H9 (cell line): ENCODE results near the gene SIPA1L3. TPM values are rescaled to one million over a fixed set of nuclear protein-coding genes. Genes with fewer than 3 reads are reported as not detected.

Experiments used
- DNase-seq: peaks from one replicate; pipeline ENCODE4 v3.0.0-alpha.2; 2017
- H2AFZ ChIP-seq: one replicate; pipeline ENCODE4 v1.6.1; 2013; ENCODE audit warnings: mild to moderate bottlenecking, low read length, control low read depth, moderate library complexity
- H2AK5ac ChIP-seq: 2 replicates; pipeline ENCODE4 v1.6.1; 2013; ENCODE audit warnings: low read length, control low read depth, mixed read lengths; ENCODE audit not compliant: insufficient read length
- H2BK120ac ChIP-seq: one replicate; pipeline ENCODE4 v1.6.1; 2013; ENCODE audit warnings: low read depth, mild to moderate bottlenecking, low read length, control low read depth, inconsistent platforms; ENCODE audit not compliant: poor library complexity, severe bottlenecking
- H2BK12ac ChIP-seq: 2 replicates; pipeline ENCODE4 v1.6.1; 2013; ENCODE audit warnings: low read length, control low read depth, mixed read lengths, low read depth; ENCODE audit not compliant: insufficient read length
- H2BK15ac ChIP-seq: 2 replicates; pipeline ENCODE4 v1.6.1; 2013; ENCODE audit warnings: low read depth, low read length, control low read depth
- H2BK20ac ChIP-seq: one replicate; pipeline ENCODE4 v1.6.1; 2013; ENCODE audit warnings: low read depth, mild to moderate bottlenecking, low read length, control low read depth, inconsistent platforms; ENCODE audit not compliant: poor library complexity, severe bottlenecking
- H2BK5ac ChIP-seq: 2 replicates; pipeline ENCODE4 v1.6.1; 2013; ENCODE audit warnings: low read length, control low read depth, mixed read lengths; ENCODE audit not compliant: insufficient read length
- H3K14ac ChIP-seq: 2 replicates; pipeline ENCODE4 v1.6.1; 2013; ENCODE audit warnings: low read length, control low read depth; ENCODE audit not compliant: insufficient read depth
- H3K18ac ChIP-seq: 2 replicates; pipeline ENCODE4 v1.6.1; 2013; ENCODE audit warnings: low read depth, mild to moderate bottlenecking, mixed read lengths, low read length, control low read depth; ENCODE audit not compliant: insufficient read length
- H3K23ac ChIP-seq: 2 replicates; pipeline ENCODE4 v1.6.1; 2013; ENCODE audit warnings: low read length, control low read depth, mixed read lengths, low read depth; ENCODE audit not compliant: insufficient read length
- H3K23me2 ChIP-seq: 2 replicates; pipeline ENCODE4 v1.6.1; 2013; ENCODE audit warnings: low read depth, mild to moderate bottlenecking, mixed read lengths, low read length, control low read depth; ENCODE audit not compliant: insufficient read length, poor library complexity, severe bottlenecking
- H3K27ac ChIP-seq: 2 replicates; pipeline ENCODE4 v1.5.1; 2013; ENCODE audit warnings: low read length, control low read depth, mixed read lengths, low read depth; ENCODE audit not compliant: insufficient read length
- H3K27me3 ChIP-seq: 2 replicates; pipeline ENCODE4 v1.6.1; 2013; ENCODE audit warnings: low read length, control low read depth, inconsistent platforms; ENCODE audit not compliant: insufficient read depth
- H3K4ac ChIP-seq: 2 replicates; pipeline ENCODE4 v1.6.1; 2013; ENCODE audit warnings: low read depth, mild to moderate bottlenecking, control low read depth, inconsistent platforms, low read length, moderate library complexity
- H3K4me1 ChIP-seq: 2 replicates; pipeline ENCODE4 v1.6.1; 2013; ENCODE audit warnings: low read length, control low read depth, inconsistent platforms; ENCODE audit not compliant: insufficient read depth
- H3K4me2 ChIP-seq: 2 replicates; pipeline ENCODE4 v1.6.1; 2013; ENCODE audit warnings: low read length, control low read depth, mixed read lengths; ENCODE audit not compliant: insufficient read length, insufficient read depth
- H3K56ac ChIP-seq: 2 replicates; pipeline ENCODE4 v1.6.1; 2013; ENCODE audit warnings: low read depth, mild to moderate bottlenecking, mixed read lengths, low read length, control low read depth; ENCODE audit not compliant: insufficient read length
- H3K79me1 ChIP-seq: 2 replicates; pipeline ENCODE4 v1.6.1; 2013; ENCODE audit warnings: low read depth, mild to moderate bottlenecking, moderate library complexity, low read length, control low read depth, inconsistent platforms; ENCODE audit not compliant: insufficient read depth, poor library complexity, severe bottlenecking
- H3K79me2 ChIP-seq: 2 replicates; pipeline ENCODE4 v1.6.1; 2013; ENCODE audit warnings: low read length, control low read depth, inconsistent platforms; ENCODE audit not compliant: insufficient read depth
- H3K9ac ChIP-seq: 2 replicates; pipeline ENCODE4 v1.6.1; 2013; ENCODE audit warnings: low read length, control low read depth, mixed read lengths; ENCODE audit not compliant: insufficient read length; ENCODE audit errors: extremely low read depth
- H3K9me3 ChIP-seq: one replicate; pipeline ENCODE4 v1.6.1; 2013; ENCODE audit warnings: low read depth, low read length, inconsistent platforms; ENCODE audit not compliant: control insufficient read depth
- H3T11ph ChIP-seq: one replicate; pipeline ENCODE4 v1.6.1; 2013; ENCODE audit warnings: mild to moderate bottlenecking, low read length, control low read depth, inconsistent platforms
- H4K20me1 ChIP-seq: one replicate; pipeline ENCODE4 v1.6.1; 2013; ENCODE audit not compliant: control insufficient read depth, insufficient read length, insufficient read depth
- H4K5ac ChIP-seq: 2 replicates; pipeline ENCODE4 v1.6.1; 2013; ENCODE audit warnings: low read depth, mild to moderate bottlenecking, mixed read lengths, low read length, control low read depth; ENCODE audit not compliant: insufficient read length
- H4K8ac ChIP-seq: replicated peaks from 2 replicates; pipeline ENCODE4 v1.6.1; 2013; ENCODE audit warnings: low read length, control low read depth, mixed read lengths, low read depth; ENCODE audit not compliant: insufficient read length
- H4K91ac ChIP-seq: 2 replicates; pipeline ENCODE4 v1.6.1; 2013; ENCODE audit warnings: low read depth, mild to moderate bottlenecking, moderate library complexity, mixed read lengths, low read length, control low read depth; ENCODE audit not compliant: insufficient read length
- H3K27ac Mint-ChIP-seq, 3 experiments: 2 replicates in 2 of 3; 3 replicates in 1 of 3; pipeline ENCODE4 v1.8.0; 2020 to 2021; ENCODE audit warnings: mixed read lengths in 3 of 3, mild to moderate bottlenecking in 1 of 3, moderate library complexity in 1 of 3
- H3K27me3 Mint-ChIP-seq: 2 replicates; pipeline ENCODE4 v1.8.0; 2021; ENCODE audit warnings: low read depth, mild to moderate bottlenecking, moderate library complexity, mixed read lengths
- H3K36me3 Mint-ChIP-seq, 3 experiments: 2 replicates in 2 of 3; 3 replicates in 1 of 3; pipeline ENCODE4 v1.8.0; 2020 to 2021; ENCODE audit warnings: low read depth in 3 of 3, mixed read lengths in 3 of 3; ENCODE audit not compliant: insufficient read depth in 1 of 3
- H3K4me1 Mint-ChIP-seq, 2 experiments: 2 replicates each; pipeline ENCODE4 v1.8.0; 2020; ENCODE audit warnings: mixed read lengths in 2 of 2
- H3K4me3 Mint-ChIP-seq, 2 experiments: 2 replicates in 1 of 2; 3 replicates in 1 of 2; pipeline ENCODE4 v1.8.0; 2020 to 2021; ENCODE audit warnings: mild to moderate bottlenecking in 2 of 2, mixed read lengths in 2 of 2, moderate library complexity in 1 of 2
- H3K9me3 Mint-ChIP-seq, 2 experiments: 2 replicates in 1 of 2; 3 replicates in 1 of 2; pipeline ENCODE4 v1.8.0; 2020; ENCODE audit warnings: mild to moderate bottlenecking in 2 of 2, mixed read lengths in 2 of 2, moderate library complexity in 1 of 2
- CTCF ChIP-seq: fragments of 200-600 bp; sonication (generic); conservative IDR thresholded peaks from 3 replicates; pipeline ENCODE4 v1.8.0; 2021; ENCODE audit warnings: antibody characterized with exemption, mild to moderate bottlenecking
- WGBS: extraction: QIAGEN DNeasy Blood & Tissue Kit; methylation state at CpG from one replicate; pipeline ENCODE4 v1.1.7; 2013; ENCODE audit warnings: missing lambda C conversion rate, low lambda C conversion rate, mixed read lengths; ENCODE audit not compliant: insufficient read length; ENCODE audit errors: extremely low coverage; 5-methylcytosine and 5-hydroxymethylcytosine counted together
- total RNA-seq: library from RNA; stranded (reverse); gene quantifications from 2 replicates; pipeline ENCODE4 v1.2.1, GENCODE V29; 2021

The SIPA1L3 gene
- total RNA-seq, 1 experiment from 2014 or later = 40.1 TPM

GRCh38 chr19:38247734-38248268, 340.8 kb downstream of the SIPA1L3 start:
- H4K20me1 ChIP-seq = no peaks in the 10 kb centered on the region
- H3K18ac ChIP-seq = no peak overlapping the region
- H3K27me3 Mint-ChIP-seq = peaks cover 8% of the 10 kb centered on the region
- peaks cover 7% of the 10 kb centered on the region for H3K23me2 ChIP-seq
- H3K56ac ChIP-seq = no peak overlapping the region
- H3K27ac ChIP-seq = no peak overlapping the region
- H3K4ac ChIP-seq = no peak overlapping the region
- no peaks in the 10 kb centered on the region for H3K79me2 ChIP-seq
- H3K4me2 ChIP-seq = no peak overlapping the region
- no CpG with 5 or more reads among the region's 9 CpGs for WGBS
- H3K9me3 Mint-ChIP-seq = no peaks in the 10 kb centered on the region; a peak in 1 of 5 replicates
- H3K23ac ChIP-seq = no peak overlapping the region
- H4K91ac ChIP-seq = no peak overlapping the region
- H2AK5ac ChIP-seq = no peak overlapping the region
- no peak overlapping the region for H2BK20ac ChIP-seq
- no peaks in the 10 kb centered on the region for H3K27me3 ChIP-seq
- no peak overlapping the region for H3K27ac Mint-ChIP-seq
- no peak overlapping the region for H2BK120ac ChIP-seq
- no peak for TF ChIP-seq CTCF
- H3K79me1 ChIP-seq = no peaks in the 10 kb centered on the region
- H3K4me1 Mint-ChIP-seq = peaks cover 31 to 49% of the 10 kb centered on the region in 2 experiments
- no peak overlapping the region for H4K5ac ChIP-seq
- no peaks in the 10 kb centered on the region for H3K9me3 ChIP-seq
- no peaks in the 10 kb centered on the region; a peak in 1 of 7 replicates for H3K36me3 Mint-ChIP-seq
- H3K4me1 ChIP-seq = peaks cover 3% of the 10 kb centered on the region; the same call in 1 of the 2 replicates
- no peak overlapping the region for H4K8ac ChIP-seq
- H2BK15ac ChIP-seq = no peak overlapping the region
- no peak overlapping the region for H3T11ph ChIP-seq
- no peak overlapping the region for H3K14ac ChIP-seq
- no peak overlapping the region for H3K4me3 Mint-ChIP-seq
- H3K9ac ChIP-seq = no peak overlapping the region
- no peak for DNase-seq
- no peak overlapping the region for H2BK12ac ChIP-seq
- no peak overlapping the region for H2BK5ac ChIP-seq
- no peak overlapping the region for H2AFZ ChIP-seq
